ENCODE measurements around the gene SLC4A9.

SLC4A9 gene

DNA sequence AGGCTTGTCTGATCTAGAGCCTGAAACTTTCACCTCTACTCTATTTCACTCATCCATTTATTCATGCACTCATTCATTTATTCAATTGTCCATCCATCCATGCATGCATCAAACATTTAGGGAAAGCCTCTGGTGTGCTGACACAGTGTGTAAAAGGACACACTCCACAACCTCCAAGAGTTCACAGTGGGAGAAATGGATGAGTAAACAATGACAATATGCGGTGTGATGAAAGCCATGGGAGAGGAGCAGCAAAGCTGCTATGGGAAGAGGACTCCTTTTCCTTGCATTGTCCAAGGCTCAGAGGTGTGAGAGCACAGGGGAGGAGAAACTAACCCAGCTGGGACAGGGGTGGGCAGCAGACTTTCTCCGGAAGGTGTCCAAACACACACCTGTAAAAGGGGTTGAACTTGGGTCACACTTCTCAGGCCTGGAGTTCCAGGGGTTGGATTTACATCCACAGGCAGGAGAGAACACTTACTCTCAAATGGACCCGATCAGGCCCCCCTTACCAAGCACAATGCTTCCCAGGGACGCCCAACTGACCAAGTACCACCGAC lies 35.9 kb upstream of the SLC4A9 start:
- Histone ChIP-seq H3K4me3 (ENCODE audit: low read length) (no peak overlapping the region), H3K4me1 (ENCODE audit: insufficient read depth, low read length) (peaks cover 7% of the 10 kb centered on the region; the same call in 1 of the 2 replicates), H3K27ac (ENCODE audit: low read length) (no peak overlapping the region), H3K9ac (ENCODE audit: low read depth, low read length) (no peak overlapping the region), H3K27me3 (ENCODE audit: insufficient read depth, low read length) (no peaks in the 10 kb centered on the region), H3K36me3 (ENCODE audit: insufficient read depth, low read depth, low read length) (no peaks in the 10 kb centered on the region), H3K9me3 (ENCODE audit: insufficient read depth, low read depth, low read length) (no peaks in the 10 kb centered on the region)

DNA sequence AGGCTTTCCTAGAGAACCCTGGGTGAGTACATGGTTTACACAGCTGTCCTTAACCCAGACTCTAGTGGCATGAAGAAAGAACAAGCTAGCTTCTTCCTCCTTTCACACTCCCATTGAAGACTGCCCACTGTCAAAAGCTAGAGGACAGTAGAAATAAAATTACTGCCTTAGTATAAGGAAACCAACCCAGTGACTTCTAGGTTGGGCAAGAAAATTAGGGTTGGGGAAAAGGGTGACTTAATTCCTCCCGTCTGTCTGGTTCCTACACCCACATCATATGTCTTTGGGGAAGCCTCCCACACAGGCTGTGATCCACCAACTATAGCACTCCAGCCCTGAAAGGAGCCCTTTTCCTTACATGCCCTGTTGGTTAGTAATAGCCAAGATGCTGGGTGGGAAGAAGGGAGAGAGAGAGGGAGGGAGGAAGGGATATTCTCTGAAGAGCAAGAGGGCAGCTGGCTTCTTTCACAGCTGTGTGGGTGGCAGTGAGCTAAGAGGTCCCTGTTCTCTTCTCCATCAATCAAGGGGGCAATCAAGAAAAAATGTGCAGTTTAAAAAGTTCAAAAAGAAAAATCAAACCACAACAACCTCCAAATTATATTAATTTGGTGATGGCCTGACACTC lies 35.3 kb upstream of the SLC4A9 start:
- H3K27me3 ChIP-seq (ENCODE audit: insufficient read depth, low read length): no peaks in the 10 kb centered on the region
- no peak overlapping the region for H3K4me3 ChIP-seq (ENCODE audit: low read length)
- no peaks in the 10 kb centered on the region for H3K9me3 ChIP-seq (ENCODE audit: insufficient read depth, low read depth, low read length)
- H3K27ac ChIP-seq (ENCODE audit: low read length): no peak overlapping the region
- no peaks in the 10 kb centered on the region for H3K36me3 ChIP-seq (ENCODE audit: insufficient read depth, low read depth, low read length)
- peaks cover 7% of the 10 kb centered on the region; the same call in 1 of the 2 replicates for H3K4me1 ChIP-seq (ENCODE audit: insufficient read depth, low read length)
- no peak overlapping the region for H3K9ac ChIP-seq (ENCODE audit: low read depth, low read length)

DNA sequence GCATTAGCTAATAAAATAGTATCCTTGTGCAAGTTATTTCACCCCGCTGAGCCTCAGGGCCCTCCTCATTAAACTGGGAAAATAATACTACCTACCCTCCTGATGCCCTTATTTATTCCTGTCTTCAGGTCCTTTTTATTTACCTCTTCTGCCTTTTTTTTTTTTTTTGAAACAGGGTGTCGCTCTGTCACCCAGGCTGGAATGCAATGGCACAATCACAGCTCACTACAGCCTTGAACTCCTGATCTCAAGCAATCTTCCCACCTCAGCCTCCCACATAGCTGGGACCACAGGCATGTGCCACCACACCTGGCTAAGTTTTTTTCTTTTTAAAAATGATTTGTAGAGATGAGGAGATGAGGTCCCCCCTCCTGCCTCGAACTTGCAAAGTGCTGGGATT lies 34.5 kb upstream of the SLC4A9 start:
- Histone ChIP-seq H3K9ac (ENCODE audit: low read depth, low read length) (no peak overlapping the region), H3K27ac (ENCODE audit: low read length) (no peak overlapping the region), H3K4me1 (ENCODE audit: insufficient read depth, low read length) (peaks cover 7% of the 10 kb centered on the region; the same call in 1 of the 2 replicates), H3K27me3 (ENCODE audit: insufficient read depth, low read length) (no peaks in the 10 kb centered on the region), H3K9me3 (ENCODE audit: insufficient read depth, low read depth, low read length) (no peaks in the 10 kb centered on the region), H3K4me3 (ENCODE audit: low read length) (no peak overlapping the region), H3K36me3 (ENCODE audit: insufficient read depth, low read depth, low read length) (no peaks in the 10 kb centered on the region)

DNA sequence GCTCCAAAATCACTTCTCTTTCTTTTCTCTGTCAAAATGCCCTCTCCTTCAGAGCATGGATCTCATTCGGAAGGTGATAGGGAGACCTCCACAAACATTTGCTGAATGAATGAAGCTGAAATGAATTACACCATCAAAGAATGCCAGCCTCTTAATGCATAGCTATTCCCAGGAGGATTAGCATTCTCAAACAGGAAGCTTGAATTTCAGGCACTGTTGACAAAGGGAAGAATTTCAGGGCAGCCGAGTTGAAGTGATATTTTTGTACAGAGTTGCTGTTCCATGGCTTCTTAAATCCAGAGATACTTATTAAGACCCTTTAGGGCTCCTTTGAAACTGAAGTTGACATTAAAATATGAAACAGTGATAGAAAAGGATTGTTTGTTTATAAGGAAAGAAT lies 32.4 kb upstream of the SLC4A9 start:
- 0 out of 2 replicates have a peak overlapping the region, but pooled peaks have one; percentile 14 for H3K9ac ChIP-seq (ENCODE audit: low read depth, low read length)
- H3K4me3 ChIP-seq (ENCODE audit: low read length): no peak overlapping the region
- H3K36me3 ChIP-seq (ENCODE audit: insufficient read depth, low read depth, low read length): no peaks in the 10 kb centered on the region
- no peaks in the 10 kb centered on the region for H3K27me3 ChIP-seq (ENCODE audit: insufficient read depth, low read length)
- H3K27ac ChIP-seq (ENCODE audit: low read length): no peak overlapping the region
- no peaks in the 10 kb centered on the region for H3K9me3 ChIP-seq (ENCODE audit: insufficient read depth, low read depth, low read length)
- H3K4me1 ChIP-seq (ENCODE audit: insufficient read depth, low read length): peaks cover 7% of the 10 kb centered on the region; the same call in 1 of the 2 replicates

DNA sequence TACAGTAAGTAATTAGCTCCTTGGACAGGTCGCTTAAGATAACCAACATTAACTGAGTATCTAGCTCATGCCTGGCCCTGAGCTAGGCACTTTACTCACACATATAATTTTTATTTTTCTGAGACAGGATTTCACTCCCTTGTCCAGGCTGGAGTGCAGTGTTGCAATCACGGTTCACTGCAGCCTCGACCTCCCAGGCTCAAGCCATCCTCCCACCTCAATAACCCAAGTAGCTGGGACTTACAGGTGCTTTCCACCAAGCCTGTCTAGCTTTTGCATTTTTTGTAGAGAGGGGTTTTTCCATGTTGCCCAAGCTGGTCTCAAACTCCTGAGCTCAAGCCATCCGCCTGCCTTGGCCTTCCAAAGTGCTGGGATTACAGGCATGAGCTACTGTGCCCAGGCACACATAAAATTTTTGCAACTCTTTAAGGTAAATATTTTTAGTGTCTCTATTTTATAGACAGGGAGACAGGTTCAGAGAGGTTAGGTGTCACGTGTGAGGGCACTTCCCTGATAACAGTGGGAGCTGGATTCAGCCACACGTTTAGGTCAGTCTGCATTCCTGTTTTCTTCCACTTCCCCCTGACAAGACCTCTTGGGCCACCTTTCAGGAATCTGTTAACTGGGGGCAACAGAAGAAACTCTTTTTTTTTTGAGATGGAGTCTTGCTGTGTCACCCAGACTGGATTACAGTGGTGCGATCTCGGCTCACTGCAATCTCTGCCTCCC lies 31.8 kb upstream of the SLC4A9 start:
- H3K9me3 ChIP-seq (ENCODE audit: insufficient read depth, low read depth, low read length): no peaks in the 10 kb centered on the region
- no peak overlapping the region for H3K4me3 ChIP-seq (ENCODE audit: low read length)
- H3K9ac ChIP-seq (ENCODE audit: low read depth, low read length): 0 out of 2 replicates have a peak overlapping the region, but pooled peaks have one; percentile 14
- peaks cover 7% of the 10 kb centered on the region; the same call in 1 of the 2 replicates for H3K4me1 ChIP-seq (ENCODE audit: insufficient read depth, low read length)
- no peaks in the 10 kb centered on the region for H3K36me3 ChIP-seq (ENCODE audit: insufficient read depth, low read depth, low read length)
- no peaks in the 10 kb centered on the region for H3K27me3 ChIP-seq (ENCODE audit: insufficient read depth, low read length)
- no peak overlapping the region for H3K27ac ChIP-seq (ENCODE audit: low read length)

DNA sequence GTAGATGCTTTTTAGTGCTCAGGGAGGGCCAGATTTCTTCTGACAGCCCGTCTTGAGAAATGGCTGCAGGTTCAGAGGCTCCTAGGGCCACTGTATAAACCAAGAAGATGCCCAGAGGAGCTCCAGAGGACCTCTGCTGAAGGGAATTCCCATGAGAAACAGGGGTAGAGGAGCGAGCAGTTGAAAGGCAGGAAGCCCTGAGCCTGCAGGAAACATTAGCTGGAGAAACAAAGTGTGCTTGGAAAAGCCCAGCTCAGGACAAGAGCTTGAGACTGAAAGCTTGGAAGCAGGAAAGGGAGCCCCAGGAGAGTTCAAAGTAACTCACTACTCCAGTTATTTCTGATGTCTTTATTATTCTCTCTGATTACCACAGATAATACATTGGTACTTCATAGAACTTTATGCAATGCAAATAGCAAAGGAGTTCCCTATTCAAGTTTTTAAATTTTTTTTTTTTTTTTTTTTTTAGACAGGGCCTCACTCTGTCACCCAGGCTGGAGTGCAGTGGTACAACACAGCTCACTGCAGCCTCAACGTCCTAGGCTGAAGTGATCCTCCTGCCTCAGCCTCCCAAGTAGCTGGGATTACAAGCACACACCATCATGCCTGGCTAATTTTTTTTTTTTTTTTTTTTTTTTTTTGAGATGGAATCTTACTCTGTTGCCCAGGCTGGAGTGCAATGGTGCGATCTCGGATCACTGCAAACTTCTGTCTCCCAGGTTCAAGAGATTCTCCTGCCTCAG lies 30.1 kb upstream of the SLC4A9 start:
- Histone ChIP-seq H3K36me3 (ENCODE audit: insufficient read depth, low read depth, low read length) (peaks cover 4% of the 10 kb centered on the region; the same call in 1 of the 2 replicates), H3K9me3 (ENCODE audit: insufficient read depth, low read depth, low read length) (no peaks in the 10 kb centered on the region), H3K27me3 (ENCODE audit: insufficient read depth, low read length) (no peaks in the 10 kb centered on the region), H3K9ac (ENCODE audit: low read depth, low read length) (no peak overlapping the region), H3K4me3 (ENCODE audit: low read length) (no peak overlapping the region), H3K4me1 (ENCODE audit: insufficient read depth, low read length) (peaks cover 7% of the 10 kb centered on the region; the same call in 1 of the 2 replicates), H3K27ac (ENCODE audit: low read length) (no peak overlapping the region)

DNA sequence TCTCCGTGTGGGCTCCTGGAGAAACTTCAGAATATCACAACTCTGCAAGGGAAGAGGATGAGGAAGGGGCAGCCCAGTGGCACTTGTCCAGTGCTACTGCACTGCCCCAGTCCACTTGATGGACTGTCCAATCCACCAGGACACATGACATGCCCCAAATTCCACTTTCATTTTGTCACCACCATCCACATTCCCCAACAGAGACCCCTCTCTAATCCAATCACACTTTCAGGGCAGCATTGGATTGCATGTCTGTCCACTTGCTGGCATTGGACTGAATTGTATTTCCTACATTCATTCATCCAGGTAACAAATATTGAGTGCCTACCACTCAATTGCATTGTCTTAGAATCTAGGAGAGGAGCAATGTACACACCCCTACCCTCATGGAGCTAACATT lies 28.4 kb upstream of the SLC4A9 start:
- Histone ChIP-seq H3K27ac (ENCODE audit: low read length) (no peak overlapping the region), H3K4me3 (ENCODE audit: low read length) (no peak overlapping the region), H3K9me3 (ENCODE audit: insufficient read depth, low read depth, low read length) (no peaks in the 10 kb centered on the region), H3K4me1 (ENCODE audit: insufficient read depth, low read length) (peaks cover 7% of the 10 kb centered on the region; the same call in 1 of the 2 replicates), H3K27me3 (ENCODE audit: insufficient read depth, low read length) (no peaks in the 10 kb centered on the region), H3K36me3 (ENCODE audit: insufficient read depth, low read depth, low read length) (peaks cover 4% of the 10 kb centered on the region; the same call in 1 of the 2 replicates), H3K9ac (ENCODE audit: low read depth, low read length) (no peak overlapping the region)

DNA sequence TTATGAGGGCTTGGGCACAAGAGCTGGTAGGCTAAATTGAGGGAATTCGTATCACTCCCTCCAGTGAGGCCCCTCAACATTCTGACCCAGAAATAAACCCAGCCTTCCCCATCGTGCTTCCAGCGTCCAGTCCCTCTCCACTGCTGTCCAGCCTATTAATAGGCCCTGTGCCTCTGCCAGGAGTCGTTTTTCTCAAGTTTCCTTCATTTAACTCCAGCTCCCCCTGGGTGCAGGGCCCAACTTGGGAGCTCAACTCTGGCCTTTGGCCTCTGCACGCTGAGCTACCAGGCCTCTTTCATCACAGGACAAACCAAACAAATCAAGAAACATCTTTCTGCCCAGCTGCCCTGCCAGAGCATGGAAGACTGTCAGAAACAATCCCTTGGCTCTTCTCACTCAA lies 23.6 kb upstream of the SLC4A9 start:
- H3K27me3 ChIP-seq (ENCODE audit: insufficient read depth, low read length): no peaks in the 10 kb centered on the region
- no peaks in the 10 kb centered on the region for H3K9me3 ChIP-seq (ENCODE audit: insufficient read depth, low read depth, low read length)
- peaks cover 4% of the 10 kb centered on the region; the same call in 1 of the 2 replicates for H3K36me3 ChIP-seq (ENCODE audit: insufficient read depth, low read depth, low read length)
- no peak overlapping the region for H3K9ac ChIP-seq (ENCODE audit: low read depth, low read length)
- H3K4me1 ChIP-seq (ENCODE audit: insufficient read depth, low read length): no peaks in the 10 kb centered on the region; the same call in 1 of the 2 replicates
- no peak overlapping the region for H3K4me3 ChIP-seq (ENCODE audit: low read length)
- no peak overlapping the region for H3K27ac ChIP-seq (ENCODE audit: low read length)

DNA sequence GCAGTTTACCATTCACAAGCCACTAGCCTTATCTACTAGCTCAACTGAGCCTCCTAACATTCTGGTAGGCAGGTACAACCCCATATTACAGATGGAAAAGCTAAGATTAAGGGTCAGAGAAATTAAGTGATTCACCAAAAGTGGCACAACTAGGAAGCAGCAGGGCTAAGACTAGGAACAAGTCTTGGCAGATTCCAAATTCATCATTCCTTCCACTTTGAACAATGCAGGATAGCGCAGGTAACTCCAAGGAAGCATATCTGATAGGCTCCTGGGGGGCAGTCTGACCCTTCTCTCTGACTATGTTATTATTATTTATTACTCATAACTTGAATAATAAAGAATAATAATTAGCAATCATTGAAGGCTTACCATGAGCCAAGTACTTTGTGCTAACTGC lies 22.1 kb upstream of the SLC4A9 start:
- no peak overlapping the region for H3K9ac ChIP-seq (ENCODE audit: low read depth, low read length)
- no peak overlapping the region for H3K4me3 ChIP-seq (ENCODE audit: low read length)
- peaks cover 4% of the 10 kb centered on the region; the same call in 1 of the 2 replicates for H3K36me3 ChIP-seq (ENCODE audit: insufficient read depth, low read depth, low read length)
- H3K27me3 ChIP-seq (ENCODE audit: insufficient read depth, low read length): no peaks in the 10 kb centered on the region
- H3K27ac ChIP-seq (ENCODE audit: low read length): no peak overlapping the region
- no peaks in the 10 kb centered on the region for H3K9me3 ChIP-seq (ENCODE audit: insufficient read depth, low read depth, low read length)
- no peaks in the 10 kb centered on the region; the same call in 1 of the 2 replicates for H3K4me1 ChIP-seq (ENCODE audit: insufficient read depth, low read length)

DNA sequence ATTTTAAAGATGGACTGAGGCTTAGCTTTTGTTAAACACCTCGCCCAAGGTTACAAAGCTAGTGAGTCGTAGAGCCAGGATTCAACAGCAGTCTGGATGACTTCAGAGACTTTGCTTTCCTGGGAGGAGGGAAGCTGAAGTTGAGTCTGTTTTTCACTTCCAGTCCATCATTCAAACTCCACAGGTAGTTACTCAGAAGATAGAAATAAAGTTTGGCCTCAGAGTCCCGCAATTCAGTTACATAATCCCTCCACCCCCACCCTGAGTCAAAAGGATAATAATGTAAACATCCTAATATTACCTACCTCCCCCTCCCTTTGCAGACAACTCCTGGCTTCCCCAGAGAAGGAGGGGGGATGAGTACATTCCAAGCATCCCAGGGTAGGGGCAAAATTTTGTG lies 21.7 kb upstream of the SLC4A9 start:
- no peaks in the 10 kb centered on the region; the same call in 1 of the 2 replicates for H3K4me1 ChIP-seq (ENCODE audit: insufficient read depth, low read length)
- H3K9ac ChIP-seq (ENCODE audit: low read depth, low read length): no peak overlapping the region
- peaks cover 4% of the 10 kb centered on the region; the same call in 1 of the 2 replicates for H3K36me3 ChIP-seq (ENCODE audit: insufficient read depth, low read depth, low read length)
- H3K27me3 ChIP-seq (ENCODE audit: insufficient read depth, low read length): no peaks in the 10 kb centered on the region
- no peak overlapping the region for H3K27ac ChIP-seq (ENCODE audit: low read length)
- no peak overlapping the region for H3K4me3 ChIP-seq (ENCODE audit: low read length)
- H3K9me3 ChIP-seq (ENCODE audit: insufficient read depth, low read depth, low read length): no peaks in the 10 kb centered on the region

DNA sequence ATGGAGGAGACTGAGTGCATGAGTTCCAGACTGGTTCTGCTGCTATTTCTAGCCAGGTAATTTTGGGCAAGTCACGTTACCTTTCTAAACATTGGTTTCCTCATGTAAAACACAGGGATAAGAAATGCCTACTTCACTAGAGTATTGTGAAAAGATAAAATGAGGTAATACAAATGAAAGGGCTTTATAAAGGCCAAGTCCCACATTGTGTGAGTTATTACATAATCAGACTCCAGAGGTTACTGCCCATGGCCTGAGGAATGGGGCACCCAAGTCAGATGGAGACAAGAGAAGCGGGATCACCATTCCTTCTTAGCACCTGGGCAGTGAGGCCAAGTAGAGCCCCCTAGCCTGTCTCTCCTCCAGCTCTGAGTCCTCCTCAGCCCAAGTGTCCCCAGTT lies 21.1 kb upstream of the SLC4A9 start:
- Histone ChIP-seq H3K9me3 (ENCODE audit: insufficient read depth, low read depth, low read length) (no peaks in the 10 kb centered on the region), H3K9ac (ENCODE audit: low read depth, low read length) (no peak overlapping the region), H3K4me3 (ENCODE audit: low read length) (no peak overlapping the region), H3K27me3 (ENCODE audit: insufficient read depth, low read length) (no peaks in the 10 kb centered on the region), H3K4me1 (ENCODE audit: insufficient read depth, low read length) (no peaks in the 10 kb centered on the region; the same call in 1 of the 2 replicates), H3K27ac (ENCODE audit: low read length) (no peak overlapping the region), H3K36me3 (ENCODE audit: insufficient read depth, low read depth, low read length) (peaks cover 2% of the 10 kb centered on the region; the same call in 1 of the 2 replicates)
